Ovary (tissue), 9 donors: Measurements from ENCODE around the gene GRID1. TPM values are rescaled to one million over a fixed set of nuclear protein-coding genes. Genes with fewer than 3 reads are reported as not detected.
A peak's percentile ranks its signal among the peaks of the same experiment; 100 is the strongest.

Experiments used
- DNase-seq, 5 donors: peaks; one replicate each; pipeline ENCODE4 v3.0.0-alpha.2; 2019 to 2020
- H3K27ac ChIP-seq, 2 donors: fragments of 200-600 bp; one replicate each; pipeline versions ENCODE4 v1.5.1 to v1.8.0; 2019 to 2022
- H3K27me3 ChIP-seq: fragments of 200-600 bp; one replicate; pipeline ENCODE4 v1.8.0; 2022
- H3K36me3 ChIP-seq: fragments of 200-600 bp; sonication (generic); one replicate; pipeline ENCODE4 v1.5.1; 2019
- H3K4me1 ChIP-seq: one replicate; pipeline ENCODE4 v1.8.1; 2013; ENCODE audit warnings: mild to moderate bottlenecking, moderate library complexity; ENCODE audit not compliant: insufficient read depth
- H3K4me3 ChIP-seq: fragments of 200-600 bp; sonication (generic); one replicate; pipeline ENCODE4 v1.5.1; 2017
- H3K9me3 ChIP-seq, 2 donors: fragments of 200-600 bp in 1 of 2; sonication (generic) in 1 of 2; one replicate each; pipeline versions ENCODE4 v1.5.1 to v1.8.1; 2013 to 2019; ENCODE audit warnings: mild to moderate bottlenecking in 1 of 2, moderate library complexity in 1 of 2
- CTCF ChIP-seq, 3 donors: fragments of 450-650 bp in 2 of 3; fragments of 200-600 bp in 1 of 3; IDR thresholded peaks; one replicate each; pipeline versions ENCODE4 v1.5.1 to v1.8.0; 2016 to 2022; ENCODE audit warnings: antibody characterized with exemption in 3 of 3, mild to moderate bottlenecking in 1 of 3
- EP300 ChIP-seq: sonication (generic); formaldehyde crosslinking; IDR thresholded peaks from one replicate; pipeline ENCODE4 v1.6.1; 2017; ENCODE audit warnings: antibody characterized with exemption
- POLR2A ChIP-seq: fragments of 450-650 bp; IDR thresholded peaks from one replicate; pipeline ENCODE4 v1.6.1; 2017; ENCODE audit warnings: antibody characterized with exemption, mild to moderate bottlenecking, moderate library complexity
- WGBS, 3 donors: extraction: QIAGEN DNeasy Blood & Tissue Kit in 1 of 3; methylation state at CpG; one replicate each; pipeline versions ENCODE4 v1.1.5 to v1.1.7; 2013 to 2017; 5-methylcytosine and 5-hydroxymethylcytosine counted together
- intact Hi-C, 4 donors: fragments of 100-400 bp; cut with DNase I; formaldehyde crosslinking; loops; one replicate each; pipeline versions ENCODE4 v1.11.0 to v1.15.1; 2022 to 2023
- polyA plus RNA-seq, 2 donors: library from polyadenylated mRNA; stranded (reverse); fragments of 200-250 nt in 1 of 2; fragments of 350-450 nt in 1 of 2; fragmentation: Illumina TruSeq in 1 of 2; extraction: RNeasy Lipid Tissue Mini Kit (QIAGEN cat#74804) in 1 of 2; gene quantifications; one replicate each; pipeline ENCODE4 v1.2.3, GENCODE V29; 2013 to 2014
- total RNA-seq, 7 donors: library from RNA; depleted of rRNA in 2 of 7; stranded (reverse); fragments of >200 nt in 2 of 7; fragmentation: NEBNext Ultra II Directional in 3 of 7; extraction: Animal tissue kit (Norgen Biotek cat#: 25700) in 3 of 7; gene quantifications; one replicate each; pipeline versions ENCODE4 v1.1.0 to v1.2.4, GENCODE V29; 2016 to 2023
- donor health status: DM: no; HTN: no; CAD: no; lungs with moderate emphysema.
- donor health status: DM: no; HTN: no; CAD: no.
- donor health status: Bipolar disorder and iron deficiency.
- donor health status: DM: yes; HTN: yes; CAD: no.
- donor health status: DM: no; HTN: no; CAD: no.
- donor health status: DM: yes; HTN: yes; CAD: no.

Gene GRID1
- total and polyA plus RNA-seq, 9 donors = 0.57 to 6.2 (median 1.8) TPM

GRCh38 chr10:86363833-86364490, 2.6 kb downstream of the GRID1 start:
- Histone ChIP-seq H3K9me3 (no peaks in the 10 kb centered on the region), H3K27me3 (no peaks in the 10 kb centered on the region), H3K36me3 (no peaks in the 10 kb centered on the region), H3K27ac (no peak overlapping the region), H3K4me3 (no peak overlapping the region), H3K4me1 (peaks cover 2% of the 10 kb centered on the region)
- peak in 2 of 5 donors; percentile 16 to 21 for DNase-seq
- intact Hi-C loops = loop anchor here in 1 of 4 donors (10.0 kb wide), 1 partner anchor 1819 kb away; no protein-coding TSS in a partner anchor
- no peak for TF ChIP-seq CTCF (IDR thresholded peaks at IDR 0.05)
- no peak for TF ChIP-seq POLR2A
- no peak for TF ChIP-seq EP300
- 10 to 32% (median 23%) methylated on average over 29 of the region's 29 CpGs for WGBS, 3 donors

GRCh38 chr10:86363184-86363832, 3.3 kb downstream of the GRID1 start:
- peaks cover 2% of the 10 kb centered on the region for H3K4me1 ChIP-seq
- WGBS, 3 donors = 3 to 13% (median 5%) methylated on average over 78 to 80 of the region's 80 CpGs
- DNase-seq = peak in 3 of 5 donors; percentile 28 to 53 (median 50)
- no peaks in the 10 kb centered on the region for H3K36me3 ChIP-seq
- intact Hi-C loops = loop anchor here in 1 of 4 donors (10.0 kb wide), 1 partner anchor 1819 kb away; no protein-coding TSS in a partner anchor
- H3K27me3 ChIP-seq = no peaks in the 10 kb centered on the region
- no peaks in the 10 kb centered on the region for H3K9me3 ChIP-seq
- H3K27ac ChIP-seq = no peak overlapping the region
- no peak overlapping the region for H3K4me3 ChIP-seq
- TF ChIP-seq CTCF (IDR thresholded peaks at IDR 0.05) = no peak
- TF ChIP-seq POLR2A = no peak
- no peak for TF ChIP-seq EP300

- peak in 2 of 5 donors; percentile 2 to 4 for DNase-seq
- Histone ChIP-seq H3K4me1 (peaks cover 2% of the 10 kb centered on the region), H3K4me3 (no peak overlapping the region), H3K27me3 (no peaks in the 10 kb centered on the region), H3K36me3 (no peaks in the 10 kb centered on the region), H3K27ac (no peak overlapping the region), H3K9me3 (no peaks in the 10 kb centered on the region)
- TF ChIP-seq EP300 (no peak), CTCF (IDR thresholded peaks at IDR 0.05) (no peak), POLR2A (no peak)
- intact Hi-C loops = loop anchor here in 1 of 4 donors (10.0 kb wide), 1 partner anchor 1818 kb away; no protein-coding TSS in a partner anchor
- 47 to 55% (median 50%) methylated on average over 15 of the region's 15 CpGs for WGBS, 3 donors
These were observed 3.9 kb downstream of the GRID1 start for GRCh38 chr10:86362586-86363183.

GRCh38 chr10:86362129-86362527, 4.5 kb downstream of the GRID1 start:
- Histone ChIP-seq H3K9me3 (no peaks in the 10 kb centered on the region), H3K27me3 (no peaks in the 10 kb centered on the region), H3K36me3 (no peaks in the 10 kb centered on the region), H3K4me3 (no peak overlapping the region), H3K4me1 (peaks cover 2% of the 10 kb centered on the region), H3K27ac (no peak overlapping the region)
- peak in 2 of 5 donors; percentile 0 to 7 for DNase-seq
- 87 to 94% (median 92%) methylated on average over 2 of the region's 2 CpGs for WGBS, 3 donors
- no peak for TF ChIP-seq POLR2A
- TF ChIP-seq CTCF (IDR thresholded peaks at IDR 0.05) = no peak
- no peak for TF ChIP-seq EP300
- intact Hi-C loops = loop anchor here in 1 of 4 donors (10.0 kb wide), 1 partner anchor 1817 kb away; no protein-coding TSS in a partner anchor
